C1 segment of cervical spinal cord (tissue), 14 donors: ENCODE measurements around the gene ZKSCAN1.

Experiments used
- DNase-seq, 14 donors: peaks; one replicate each; lab custom pipeline; 2025; lab: John Stamatoyannopoulos, UW

Gene ZKSCAN1

DNA sequence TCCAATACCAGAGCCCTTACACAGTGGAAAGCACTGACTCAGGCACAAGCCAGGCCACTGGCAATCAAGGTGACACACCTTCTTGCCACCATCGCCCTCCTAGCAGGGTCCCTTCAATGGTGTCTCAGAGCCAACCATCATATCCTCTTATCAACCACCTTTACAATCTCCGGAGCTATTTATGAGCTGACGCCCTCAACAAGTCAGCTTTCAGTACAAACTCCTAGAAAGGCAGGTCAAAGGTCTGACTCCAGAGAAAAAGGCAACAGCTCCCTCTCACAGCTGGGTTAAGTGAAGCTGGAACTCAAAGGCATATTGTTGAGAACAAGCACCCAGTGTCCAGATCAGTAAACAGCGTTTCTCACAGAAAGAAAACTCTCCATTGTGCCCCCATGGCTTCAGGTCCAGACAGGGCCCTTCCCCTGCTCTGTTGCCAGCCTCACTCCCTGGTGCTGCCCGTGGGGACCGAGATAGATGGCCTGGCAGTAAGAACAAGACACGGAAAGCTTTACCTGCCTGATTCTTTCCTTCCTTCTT lies 63.7 kb downstream of the ZKSCAN1 start:
- DNase-seq: peak in 11 of 14 donors; percentile 7 to 69 (median 45)

DNA sequence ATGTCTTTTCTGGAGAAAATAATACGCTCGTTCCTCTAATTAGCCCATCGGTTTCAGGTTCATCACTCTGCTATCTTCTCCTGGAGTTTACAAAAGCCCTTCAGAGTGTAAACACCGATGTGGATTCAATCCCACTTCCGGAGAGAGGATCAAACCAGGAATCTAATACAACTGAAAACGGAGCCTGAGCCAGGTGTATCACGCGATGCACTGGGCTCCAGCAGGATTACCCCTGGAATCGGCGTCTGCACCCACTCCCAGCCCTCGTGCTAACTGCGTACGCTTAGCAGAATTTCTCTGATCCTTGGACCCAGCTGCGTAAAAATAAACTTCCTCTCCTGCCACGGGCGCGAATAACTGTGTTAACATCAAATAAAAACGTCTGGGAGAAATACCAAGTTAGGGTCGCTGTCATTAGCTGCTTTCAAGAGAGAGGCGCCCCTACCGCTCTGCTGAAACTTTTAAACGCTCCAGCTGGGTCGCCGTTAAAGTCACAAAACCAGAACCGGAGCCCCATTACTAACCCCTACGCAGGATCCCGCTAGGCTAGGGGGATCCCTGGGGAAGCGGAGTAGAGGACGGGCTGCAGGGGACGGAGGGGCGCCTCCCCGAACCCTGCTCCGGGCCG lies 65.6 kb downstream of the ZKSCAN1 start:
- no peak for DNase-seq

GRCh38 chr7:100081535-100082102 lies 66.2 kb downstream of the ZKSCAN1 start, which contains the start of gene ZNF3:
Gene ZNF3, minus strand, starts transcription at chr7:100081723. Its CDS starts 4,366 bp downstream, at chr7:100077357.
- DNase-seq: peak; percentile 83 to 99 (median 98)

- no peak for DNase-seq
Measured at GRCh38 chr7:100082978-100083377, 67.6 kb downstream of the ZKSCAN1 start.

DNA sequence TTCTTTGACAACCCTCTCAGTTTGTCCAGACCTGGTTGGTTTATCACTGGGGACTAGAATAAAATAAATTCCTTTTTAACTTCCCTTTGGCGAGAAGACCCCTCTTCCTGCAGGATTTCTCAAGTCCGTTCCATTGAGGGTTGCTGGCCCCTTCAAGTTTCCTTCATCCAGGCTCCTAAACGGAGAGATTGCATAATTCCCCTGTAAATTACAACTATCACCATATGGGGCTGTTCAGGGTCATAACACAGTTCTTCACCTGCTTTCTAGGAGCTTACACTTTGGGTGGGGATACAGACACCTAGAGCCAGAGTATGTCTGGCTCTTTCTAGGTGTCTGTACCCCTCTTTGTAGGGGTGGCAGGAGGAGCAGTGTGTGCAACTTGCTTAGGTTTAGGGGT lies 70.1 kb downstream of the ZKSCAN1 start:
- DNase-seq: no peak

- no peak for DNase-seq
Measured at GRCh38 chr7:100087055-100087750, 71.8 kb downstream of the ZKSCAN1 start.

GRCh38 chr7:100088095-100088620 lies 72.8 kb downstream of the ZKSCAN1 start:
- peak in 1 of 14 donors; percentile 40 for DNase-seq

GRCh38 chr7:100088621-100089457 lies 73.4 kb downstream of the ZKSCAN1 start, which contains the start of gene COPS6:
Gene COPS6, plus strand, starts transcription at chr7:100088969. Its CDS starts 22 bp downstream, at chr7:100088991.
- peak; percentile 13 to 91 (median 69) for DNase-seq

GRCh38 chr7:100089458-100090196 lies 74.2 kb downstream of the ZKSCAN1 start:
- DNase-seq: peak in 1 of 14 donors; percentile 23

GRCh38 chr7:100090527-100091410 lies 75.4 kb downstream of the ZKSCAN1 start:
- no peak for DNase-seq
